Keratinocyte (primary cell): ENCODE results near the gene SKI. TPM values are rescaled to one million over a fixed set of nuclear protein-coding genes. Genes with fewer than 3 reads are reported as not detected.

Experiments used
- DNase-seq: peaks from one replicate; pipeline ENCODE4 v3.0.0-alpha.2; 2011; ENCODE audit warnings: low read depth, missing footprints, low spot score
- FAIRE-seq: peaks from 2 replicates; lab custom pipeline; 2011; peaks lifted over from hg19 to GRCh38; lab: Jason Lieb, UNC
- H2AFZ ChIP-seq: 2 replicates; pipeline ENCODE4 v1.6.0; 2012; ENCODE audit warnings: low read length, control low read depth, inconsistent platforms; ENCODE audit not compliant: control insufficient read depth
- H3K27ac ChIP-seq: 2 replicates; pipeline ENCODE4 v1.5.1; 2011; ENCODE audit warnings: low read length; ENCODE audit not compliant: control insufficient read depth, insufficient read depth
- H3K27me3 ChIP-seq: 3 replicates; pipeline ENCODE4 v1.6.0; 2011; ENCODE audit warnings: low read length; ENCODE audit not compliant: control insufficient read depth, insufficient read depth; ENCODE audit errors: extremely low read depth
- H3K36me3 ChIP-seq, 2 experiments: 2 replicates in 1 of 2; 3 replicates in 1 of 2; pipeline ENCODE4 v1.5.1; 2011; ENCODE audit warnings: low read length in 2 of 2, mild to moderate bottlenecking in 1 of 2; ENCODE audit not compliant: control insufficient read depth in 2 of 2, insufficient read depth in 2 of 2; ENCODE audit errors: extremely low read depth in 1 of 2
- H3K4me1 ChIP-seq: 3 replicates; pipeline ENCODE4 v1.5.1; 2011; ENCODE audit warnings: low read length; ENCODE audit not compliant: control insufficient read depth, insufficient read depth; ENCODE audit errors: extremely low read depth
- H3K4me2 ChIP-seq: 3 replicates; pipeline ENCODE4 v1.6.0; 2011; ENCODE audit warnings: low read depth, low read length; ENCODE audit not compliant: control insufficient read depth, insufficient read depth; ENCODE audit errors: extremely low read depth
- H3K4me3 ChIP-seq, 3 experiments: fragments of 200-600 bp in 1 of 3; sonication (generic) in 1 of 3; 2 replicates in 2 of 3; 3 replicates in 1 of 3; pipeline ENCODE4 v1.5.1; 2011 to 2016; ENCODE audit warnings: low read length in 3 of 3, mild to moderate bottlenecking in 3 of 3, control low read depth in 2 of 3, inconsistent platforms in 1 of 3, low read depth in 1 of 3, mixed read lengths in 1 of 3, mixed run types in 1 of 3, moderate library complexity in 1 of 3; ENCODE audit not compliant: control insufficient read depth in 2 of 3, insufficient read depth in 2 of 3; ENCODE audit errors: extremely low read depth in 1 of 3
- H3K79me2 ChIP-seq: 2 replicates; pipeline ENCODE4 v1.6.0; 2012; ENCODE audit warnings: low read length; ENCODE audit not compliant: control insufficient read depth, insufficient read depth
- H3K9ac ChIP-seq: 3 replicates; pipeline ENCODE4 v1.6.0; 2011; ENCODE audit warnings: low read length; ENCODE audit not compliant: control insufficient read depth, insufficient read depth; ENCODE audit errors: extremely low read depth
- H3K9me1 ChIP-seq: 3 replicates; pipeline ENCODE4 v1.6.0; 2011; ENCODE audit warnings: low read length; ENCODE audit not compliant: control insufficient read depth, insufficient read depth; ENCODE audit errors: extremely low read depth
- H3K9me3 ChIP-seq: 2 replicates; pipeline ENCODE4 v1.5.1; 2012; ENCODE audit warnings: low read depth, low read length; ENCODE audit not compliant: control insufficient read depth
- H4K20me1 ChIP-seq: 3 replicates; pipeline ENCODE4 v1.6.0; 2011; ENCODE audit warnings: low read length; ENCODE audit not compliant: control insufficient read depth, insufficient read depth; ENCODE audit errors: extremely low read depth
- EZH2 ChIP-seq: IDR thresholded peaks from one replicate; pipeline ENCODE4 v1.6.1; 2012; ENCODE audit warnings: inconsistent platforms, mild to moderate bottlenecking, low read length, moderate library complexity
- dilution Hi-C: fragments of 300-500 bp; cut with MboI; formaldehyde crosslinking; loops from one replicate; pipeline ENCODE4 v1.7.0; 2020; ENCODE audit warnings: low sequenced_read_pairs; ENCODE audit not compliant: extremely low pct_ligation_motif_present
- polyA plus RNA-seq, 5 experiments: library from polyadenylated mRNA; depleted of rRNA in 3 of 5; stranded (reverse) in 3 of 5; stranded (forward) in 1 of 5; unstranded in 1 of 5; fragments of >200 nt; gene quantifications; 1 replicate in 1 of 5; 2 replicates in 3 of 5; 3 replicates in 1 of 5; pipeline versions ENCODE4 v1.2.1 to v1.2.3, GENCODE V29; 2011 to 2012; ENCODE audit warnings: missing spikeins in 2 of 5, low read depth in 1 of 5, low replicate concordance in 1 of 5
- TF ChIP-seq, protein P1 (sequence below), 3 experiments: IDR thresholded peaks in 1 of 3; conservative IDR thresholded peaks in 1 of 3; optimal IDR thresholded peaks in 1 of 3; 2 replicates in 2 of 3; 3 replicates in 1 of 3; pipeline versions ENCODE3 to v1.5.1; 2011; ENCODE audit warnings: low read length in 3 of 3, mild to moderate bottlenecking in 3 of 3, moderate library complexity in 2 of 3, control low read depth in 1 of 3, inconsistent platforms in 1 of 3; ENCODE audit not compliant: insufficient read depth in 2 of 3; ENCODE audit errors: extremely low read depth in 1 of 3

Gene SKI
- polyA plus RNA-seq, 1 donor (not counting 4 experiments of a cell fraction or from before 2014, with no cell fraction given), result 4.8 TPM

DNA sequence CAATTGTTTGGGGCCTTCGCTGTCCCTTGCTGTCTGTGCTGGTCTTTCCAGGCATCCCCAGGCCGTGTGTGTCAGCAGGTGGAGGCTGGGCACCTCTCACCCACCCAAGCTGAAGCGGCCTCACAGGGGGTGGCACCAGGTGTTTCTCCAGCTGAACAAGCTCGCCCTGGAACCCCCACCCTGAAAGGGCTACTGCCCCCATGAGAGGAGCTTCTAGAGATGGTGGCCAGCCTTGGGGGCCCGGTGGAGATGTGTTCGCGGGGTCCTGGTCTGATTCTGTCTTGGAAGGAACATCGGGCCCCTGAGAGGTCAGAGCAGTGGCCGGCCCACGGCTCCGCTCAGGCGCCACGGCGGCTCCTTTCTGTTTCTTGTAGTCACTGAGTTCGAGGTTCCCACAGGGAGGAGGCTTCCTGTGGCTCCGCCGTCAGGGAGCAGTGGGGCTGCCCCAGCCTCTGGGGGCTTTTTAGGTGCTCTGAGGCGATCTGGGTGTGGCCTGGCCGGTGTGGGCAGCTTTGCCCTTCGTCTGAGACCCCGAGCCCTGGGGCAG lies 46.9 kb downstream of the SKI start:
- H3K27ac ChIP-seq, result no peak overlapping the region
- peaks cover 91% of the 10 kb centered on the region for H3K79me2 ChIP-seq
- H3K36me3 ChIP-seq, result peaks cover 0 to 2% of the 10 kb centered on the region in 2 experiments
- no peak for TF ChIP-seq EZH2
- TF ChIP-seq, protein P1, sequence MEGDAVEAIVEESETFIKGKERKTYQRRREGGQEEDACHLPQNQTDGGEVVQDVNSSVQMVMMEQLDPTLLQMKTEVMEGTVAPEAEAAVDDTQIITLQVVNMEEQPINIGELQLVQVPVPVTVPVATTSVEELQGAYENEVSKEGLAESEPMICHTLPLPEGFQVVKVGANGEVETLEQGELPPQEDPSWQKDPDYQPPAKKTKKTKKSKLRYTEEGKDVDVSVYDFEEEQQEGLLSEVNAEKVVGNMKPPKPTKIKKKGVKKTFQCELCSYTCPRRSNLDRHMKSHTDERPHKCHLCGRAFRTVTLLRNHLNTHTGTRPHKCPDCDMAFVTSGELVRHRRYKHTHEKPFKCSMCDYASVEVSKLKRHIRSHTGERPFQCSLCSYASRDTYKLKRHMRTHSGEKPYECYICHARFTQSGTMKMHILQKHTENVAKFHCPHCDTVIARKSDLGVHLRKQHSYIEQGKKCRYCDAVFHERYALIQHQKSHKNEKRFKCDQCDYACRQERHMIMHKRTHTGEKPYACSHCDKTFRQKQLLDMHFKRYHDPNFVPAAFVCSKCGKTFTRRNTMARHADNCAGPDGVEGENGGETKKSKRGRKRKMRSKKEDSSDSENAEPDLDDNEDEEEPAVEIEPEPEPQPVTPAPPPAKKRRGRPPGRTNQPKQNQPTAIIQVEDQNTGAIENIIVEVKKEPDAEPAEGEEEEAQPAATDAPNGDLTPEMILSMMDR (optimal IDR thresholded peaks at IDR 0.05 in 1 of 3, IDR thresholded peaks at IDR 0.05 in 1 of 3, conservative IDR thresholded peaks at IDR 0.05 in 1 of 3; ENCODE audit: extremely low read depth in 1 of 3, insufficient read depth in 2 of 3, low read length in 3 of 3), result no peak
- DNase-seq (no peak), FAIRE-seq (no peak)
- no peaks in the 10 kb centered on the region for H3K9me3 ChIP-seq
- H3K4me3 ChIP-seq, result no peak overlapping the region
- dilution Hi-C loops, result loop anchor here (10.0 kb wide), 1 partner anchor 80 kb away; the partner anchor contains the start of gene FAAP20
- H3K4me2 ChIP-seq, result no peak overlapping the region
- H3K9me1 ChIP-seq, result peaks cover 6% of the 10 kb centered on the region
- H3K27me3 ChIP-seq, result no peaks in the 10 kb centered on the region
- H4K20me1 ChIP-seq, result peaks cover 28% of the 10 kb centered on the region
- H2AFZ ChIP-seq, result no peak overlapping the region
- H3K9ac ChIP-seq, result no peak overlapping the region
- peaks cover 4% of the 10 kb centered on the region for H3K4me1 ChIP-seq

DNA sequence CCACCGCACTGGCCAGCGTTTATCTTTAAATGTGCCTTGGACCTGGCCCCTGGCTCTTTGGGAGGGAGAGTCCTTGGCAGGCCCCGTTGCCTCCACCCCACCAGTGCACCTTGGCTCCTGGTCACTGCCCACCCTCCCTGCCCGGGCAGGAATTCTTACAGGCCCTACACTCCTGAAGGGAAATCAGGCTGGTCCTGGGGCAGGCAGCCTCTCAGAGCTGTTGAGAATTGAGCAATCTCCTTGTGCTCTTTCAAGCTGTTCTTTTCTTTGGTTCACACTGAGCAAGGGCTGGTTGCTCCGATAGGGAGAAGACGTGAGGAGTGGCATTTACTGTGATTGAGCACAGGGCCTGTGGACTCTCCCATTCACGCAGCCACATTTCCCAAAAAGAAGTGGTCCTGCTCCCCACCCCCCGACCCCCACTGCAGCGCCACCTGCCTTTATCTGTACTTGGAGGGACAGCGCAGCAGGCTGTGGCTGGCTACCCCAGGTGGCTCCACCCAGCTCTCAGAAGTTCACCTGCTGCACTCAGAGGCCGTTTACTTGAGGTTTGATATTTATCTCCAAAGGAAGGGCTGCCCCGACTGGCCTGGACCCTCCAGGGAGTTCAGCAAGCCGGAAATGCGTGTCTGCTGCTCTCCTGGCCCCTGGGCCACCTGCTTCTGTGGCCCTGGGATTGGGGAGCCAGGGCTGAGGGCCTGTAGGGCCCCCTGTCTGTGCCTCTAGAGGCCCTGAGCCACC lies 47.8 kb downstream of the SKI start:
- Histone ChIP-seq H3K27ac (no peak overlapping the region), H3K9me1 (peaks cover 4% of the 10 kb centered on the region), H3K4me1 (peaks cover 4% of the 10 kb centered on the region), H4K20me1 (peaks cover 23% of the 10 kb centered on the region), H3K4me3 (no peak overlapping the region), H3K4me2 (no peak overlapping the region), H2AFZ (no peak overlapping the region), H3K27me3 (no peaks in the 10 kb centered on the region), H3K9ac (no peak overlapping the region), H3K36me3 (peaks cover 0 to 2% of the 10 kb centered on the region in 2 experiments), H3K79me2 (peaks cover 81% of the 10 kb centered on the region), H3K9me3 (no peaks in the 10 kb centered on the region)
- dilution Hi-C loops, result loop anchor here (10.0 kb wide), 1 partner anchor 81 kb away; the partner anchor contains the start of gene FAAP20
- DNase-seq (no peak), FAIRE-seq (no peak)
- TF ChIP-seq, protein P1 (optimal IDR thresholded peaks at IDR 0.05 in 1 of 3, IDR thresholded peaks at IDR 0.05 in 1 of 3, conservative IDR thresholded peaks at IDR 0.05 in 1 of 3; ENCODE audit: extremely low read depth in 1 of 3, insufficient read depth in 2 of 3, low read length in 3 of 3), result no peak
- TF ChIP-seq EZH2, result no peak
